HCT116 (cell line): ENCODE data around the gene IFITM10. TPM values are rescaled to one million over a fixed set of nuclear protein-coding genes. Genes with fewer than 3 reads are reported as not detected.

Experiments used
- ATAC-seq: fragments of 200-7000 bp; cut with Tn5 transposase; 2 replicates; pipeline ENCODE4 v1.9.1; 2020; ENCODE audit warnings: mild to moderate bottlenecking, moderate library complexity
- BruUV-seq: library from RNA; stranded (reverse); fragments of 400-500 nt; replicated peaks from 2 replicates; lab custom pipeline; 2021; lab: Mats Ljungman, UMichigan
- CTCF ChIA-PET: fragments of 300-600 bp; sonication (Branson Sonifier 250); formaldehyde crosslinking; loops from one replicate; lab custom pipeline; 2021; ENCODE audit warnings: antibody characterized with exemption; lab: Charles Lee
- POLR2A ChIA-PET: fragments of 300-600, 350-600 bp; sonication (Branson Sonifier 250); formaldehyde crosslinking; loops from one replicate; lab custom pipeline; 2021; ENCODE audit warnings: antibody characterized with exemption; lab: Charles Lee
- RAD21 ChIA-PET, 2 experiments: fragments of 300-600 bp; sonication (Branson Sonifier 250); formaldehyde crosslinking; loops; one replicate each; lab custom pipeline; 2023; ENCODE audit warnings: low total read pairs in 2 of 2; ENCODE audit not compliant: uncharacterized antibody in 2 of 2, unreplicated experiment in 2 of 2, low non-redundant PET in 1 of 2; lab: Charles Lee
- DNase-seq: peaks from one replicate; pipeline ENCODE4 v3.0.0-alpha.2; 2010; ENCODE audit warnings: low read depth, low spot score
- H2AFZ ChIP-seq: fragments of 200-600 bp; shearing (Covaris generic), sonication (generic); 2 replicates; pipeline ENCODE4 v1.6.1; 2017; ENCODE audit warnings: low read depth, mixed run types, mixed read lengths, antibody characterized with exemption, low read length; ENCODE audit not compliant: poor library complexity, severe bottlenecking
- H3K27ac ChIP-seq: 2 replicates; pipeline ENCODE4 v1.5.1; 2012; ENCODE audit warnings: low read depth, low read length
- H3K27me3 ChIP-seq: fragments of 200-600 bp; sonication (generic); 2 replicates; pipeline ENCODE4 v1.6.1; 2016; ENCODE audit warnings: mixed run types, low read length, mixed read lengths; ENCODE audit not compliant: insufficient read depth
- H3K36me3 ChIP-seq, 2 experiments: fragments of 200-500 bp in 1 of 2; fragments of 200-600 bp in 1 of 2; sonication (Bioruptor generic) in 1 of 2; sonication (generic) in 1 of 2; 2 replicates each; pipeline versions ENCODE4 v1.5.1 to v1.6.1; 2014 to 2016; ENCODE audit warnings: low read length in 2 of 2, inconsistent platforms in 1 of 2, mixed read lengths in 1 of 2, mixed run types in 1 of 2; ENCODE audit not compliant: insufficient read depth in 2 of 2, control insufficient read depth in 1 of 2
- H3K4me1 ChIP-seq, 2 experiments: fragments of 200-600 bp in 1 of 2; sonication (generic) in 1 of 2; 2 replicates each; pipeline versions ENCODE4 v1.5.1 to v1.6.1; 2012 to 2017; ENCODE audit warnings: low read length in 2 of 2, inconsistent platforms in 1 of 2, mild to moderate bottlenecking in 1 of 2, mixed read lengths in 1 of 2, mixed run types in 1 of 2, moderate library complexity in 1 of 2; ENCODE audit not compliant: insufficient read depth in 2 of 2, control insufficient read depth in 1 of 2
- H3K4me2 ChIP-seq: fragments of 200-600 bp; sonication (generic); 2 replicates; pipeline ENCODE4 v1.6.1; 2017; ENCODE audit warnings: mixed run types, low read length, mixed read lengths
- H3K4me3 ChIP-seq, 2 experiments: fragments of 200-600 bp in 1 of 2; sonication (generic) in 1 of 2; replicated peaks in 1 of 2; 2 replicates each; pipeline ENCODE4 v1.5.1; 2011 to 2016; ENCODE audit warnings: low read length in 2 of 2, control low read depth in 1 of 2, low read depth in 1 of 2, mild to moderate bottlenecking in 1 of 2, mixed read lengths in 1 of 2, mixed run types in 1 of 2
- H3K79me2 ChIP-seq: fragments of 200-600 bp; sonication (generic); 2 replicates; pipeline ENCODE4 v1.6.1; 2017; ENCODE audit warnings: mild to moderate bottlenecking, mixed run types, low read length, moderate library complexity, mixed read lengths; ENCODE audit not compliant: insufficient read depth
- H3K9ac ChIP-seq: fragments of 200-600 bp; sonication (generic); 2 replicates; pipeline ENCODE4 v1.6.1; 2016; ENCODE audit warnings: low read length, mixed read lengths
- H3K9me2 ChIP-seq: fragments of 200-600 bp; sonication (generic), shearing (Covaris generic); 2 replicates; pipeline ENCODE4 v1.6.1; 2017; ENCODE audit warnings: mixed run types, mild to moderate bottlenecking, moderate library complexity; ENCODE audit not compliant: insufficient read depth
- H3K9me3 ChIP-seq, 2 experiments: fragments of 200-500 bp in 1 of 2; fragments of 200-600 bp in 1 of 2; sonication (Bioruptor generic) in 1 of 2; sonication (generic) in 1 of 2; 2 replicates each; pipeline ENCODE4 v1.6.1; 2014 to 2017; ENCODE audit warnings: low read length in 2 of 2, mixed read lengths in 2 of 2, inconsistent platforms in 1 of 2, low read depth in 1 of 2, mild to moderate bottlenecking in 1 of 2, mixed run types in 1 of 2, moderate library complexity in 1 of 2; ENCODE audit not compliant: control insufficient read depth in 1 of 2, insufficient read depth in 1 of 2
- H4K20me1 ChIP-seq: fragments of 200-600 bp; sonication (generic), shearing (Covaris generic); 2 replicates; pipeline ENCODE4 v1.6.1; 2017; ENCODE audit warnings: mixed run types, mild to moderate bottlenecking, moderate library complexity; ENCODE audit not compliant: insufficient read depth
- CBX3 ChIP-seq: IDR thresholded peaks from 2 replicates; pipeline ENCODE4 v1.6.1; 2012; ENCODE audit warnings: low read depth
- CEBPB ChIP-seq: IDR thresholded peaks from 2 replicates; pipeline ENCODE4 v1.6.1; 2012; ENCODE audit warnings: low read depth
- EGR1 ChIP-seq: IDR thresholded peaks from 2 replicates; pipeline ENCODE4 v1.6.1; 2012; ENCODE audit warnings: low read depth
- ELF1 ChIP-seq: IDR thresholded peaks from 2 replicates; pipeline ENCODE4 v1.6.1; 2012; ENCODE audit warnings: low read depth, borderline replicate concordance
- EZH2phosphoT487 ChIP-seq: fragments of 200-600 bp; IDR thresholded peaks from 2 replicates; pipeline ENCODE4 v1.6.1; 2018; ENCODE audit warnings: antibody characterized with exemption, borderline replicate concordance
- RAD21 ChIP-seq: IDR thresholded peaks from 2 replicates; pipeline ENCODE4 v1.6.1; 2012; ENCODE audit warnings: low read depth, mild to moderate bottlenecking
- SP1 ChIP-seq: IDR thresholded peaks from 2 replicates; pipeline ENCODE4 v1.6.1; 2012; ENCODE audit warnings: low read depth
- SRF ChIP-seq: IDR thresholded peaks from 2 replicates; pipeline ENCODE4 v1.6.1; 2012; ENCODE audit warnings: low read depth
- TCF7L2 ChIP-seq: IDR thresholded peaks from 2 replicates; pipeline ENCODE4 v1.7.0; 2011; ENCODE audit warnings: borderline replicate concordance, inconsistent platforms; ENCODE audit not compliant: insufficient read depth, insufficient read length; ENCODE audit errors: extremely low read depth
- ZFX ChIP-seq: fragments of 450-650 bp; IDR thresholded peaks from 2 replicates; pipeline ENCODE4 v1.6.1; 2017
- ZNF274 ChIP-seq: fragments of 200-500 bp; sonication (Bioruptor generic); IDR thresholded peaks from 2 replicates; pipeline ENCODE4 v1.6.1; 2014; ENCODE audit warnings: mild to moderate bottlenecking, low read depth, low read length, inconsistent platforms
- intact Hi-C: fragments of 100-400 bp; cut with micrococcal nuclease; formaldehyde crosslinking; loops from 2 replicates; pipeline ENCODE4 v1.10.0; 2022
- total RNA-seq: library from RNA; stranded (reverse); gene quantifications from one replicate; pipeline ENCODE4 v1.2.1, GENCODE V29; 2021; ENCODE audit not compliant: unreplicated experiment
- TF ChIP-seq, protein P1 (sequence below): IDR thresholded peaks from 2 replicates; pipeline ENCODE4 v1.6.1; 2012
- TF ChIP-seq, protein P2 (sequence below): IDR thresholded peaks from 2 replicates; pipeline ENCODE4 v1.6.1; 2012
- TF ChIP-seq, protein P3 (sequence below), 3 experiments: fragments of 200-600 bp in 1 of 3; sonication (generic) in 1 of 3; IDR thresholded peaks in 2 of 3; conservative IDR thresholded peaks in 1 of 3; 2 replicates each; pipeline ENCODE4 v1.5.1; 2012 to 2017; ENCODE audit warnings: low read depth in 2 of 3, low read length in 2 of 3, antibody characterized with exemption in 1 of 3, borderline replicate concordance in 1 of 3, control low read depth in 1 of 3, mild to moderate bottlenecking in 1 of 3, mixed read lengths in 1 of 3, mixed run types in 1 of 3, moderate library complexity in 1 of 3; ENCODE audit not compliant: insufficient read depth in 1 of 3

Gene IFITM10
- total RNA-seq, 1 experiment from 2014 or later: 1.9 TPM

DNA sequence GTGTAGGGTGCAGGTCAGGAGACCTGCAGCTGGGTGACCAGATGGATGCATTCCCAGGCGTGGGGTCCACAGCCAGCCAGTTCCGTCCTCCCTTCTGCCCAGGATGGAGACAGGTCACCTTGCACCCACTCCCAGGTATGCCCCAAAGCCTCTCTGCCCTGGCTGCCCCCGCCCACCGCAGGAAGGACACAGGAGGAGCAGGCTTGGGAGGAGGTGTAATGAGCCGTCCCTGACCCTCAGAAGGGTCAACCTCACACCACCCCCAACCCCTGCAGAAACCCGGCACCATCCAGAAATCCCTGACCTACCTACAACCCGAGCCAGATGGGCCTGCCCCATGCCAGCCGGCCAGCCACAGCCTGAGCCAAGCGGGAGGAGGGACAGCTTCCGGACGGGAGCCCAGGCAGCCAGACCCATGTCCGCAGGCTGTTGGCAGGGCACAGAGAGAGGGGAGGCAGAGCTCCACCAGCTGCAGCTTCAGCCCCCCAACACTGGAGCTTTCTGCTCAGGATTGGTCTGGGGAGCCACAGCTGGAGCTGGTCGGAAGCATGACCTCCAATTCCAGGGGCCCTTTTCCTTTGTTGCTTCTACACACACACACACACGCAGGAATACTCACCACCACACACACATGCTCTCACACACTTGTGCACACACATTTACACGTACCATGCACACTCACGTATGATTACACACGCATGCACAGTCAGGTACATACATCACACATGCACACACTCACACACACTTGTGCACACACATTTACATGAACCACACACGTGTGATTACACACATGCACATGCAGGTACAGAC is 5.3 kb downstream of the IFITM10 start (continued):
- no peak for TF ChIP-seq ELF1
- no peak for TF ChIP-seq RAD21

DNA sequence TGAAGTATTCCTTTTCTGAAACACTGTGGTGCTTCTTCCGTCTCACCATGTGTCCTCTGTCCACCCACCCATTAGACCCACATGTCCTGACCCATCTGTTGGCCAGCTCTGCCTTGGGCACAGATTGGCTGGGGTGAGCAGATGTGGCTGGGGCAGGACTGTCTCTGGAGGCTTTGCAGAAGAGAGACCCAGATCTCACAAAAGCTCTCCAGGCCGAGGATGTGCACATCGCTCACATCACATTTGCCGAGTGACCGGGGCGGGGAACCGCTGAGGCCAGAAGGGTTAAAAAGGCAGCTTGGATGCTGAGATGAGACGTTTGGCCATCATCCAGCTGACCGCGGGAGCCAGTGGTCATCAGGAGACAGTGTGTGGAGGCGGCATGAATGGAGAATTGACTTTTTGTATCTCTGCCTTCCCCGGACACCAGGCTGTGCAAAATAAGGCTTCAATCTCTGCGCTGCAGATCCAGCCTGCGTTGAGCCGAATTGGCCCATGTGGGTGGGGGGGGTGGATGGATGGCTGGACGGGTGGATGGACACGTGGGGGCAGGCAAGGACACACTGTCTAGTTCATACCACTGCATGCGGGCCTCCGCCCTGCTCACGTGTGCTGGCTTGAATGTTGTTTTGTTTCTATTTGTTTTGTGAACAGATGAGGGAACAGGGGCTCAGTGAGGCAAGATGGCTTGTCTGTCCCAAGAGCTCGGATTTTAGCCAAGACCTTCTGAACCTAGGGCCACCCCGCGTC is 6.1 kb downstream of the IFITM10 start:
- no peaks in the 10 kb centered on the region for H3K9me2 ChIP-seq
- no peaks in the 10 kb centered on the region for H3K36me3 ChIP-seq
- ATAC-seq: no peak
- no TSS peak for BruUV-seq
- RAD21 ChIA-PET: no interaction called here
- no peak overlapping the region for H3K4me3 ChIP-seq
- H2AFZ ChIP-seq: no peak overlapping the region
- no peak for TF ChIP-seq TCF7L2
- TF ChIP-seq ZFX: no peak
- no peak for TF ChIP-seq ZNF274
- no peak for TF ChIP-seq ELF1
- no peak for TF ChIP-seq EZH2phosphoT487
- TF ChIP-seq CBX3: no peak
- no peak for TF ChIP-seq SP1
- TF ChIP-seq, protein P1, sequence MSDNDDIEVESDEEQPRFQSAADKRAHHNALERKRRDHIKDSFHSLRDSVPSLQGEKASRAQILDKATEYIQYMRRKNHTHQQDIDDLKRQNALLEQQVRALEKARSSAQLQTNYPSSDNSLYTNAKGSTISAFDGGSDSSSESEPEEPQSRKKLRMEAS: no peak
- no peak for TF ChIP-seq EGR1
- TF ChIP-seq, protein P2, sequence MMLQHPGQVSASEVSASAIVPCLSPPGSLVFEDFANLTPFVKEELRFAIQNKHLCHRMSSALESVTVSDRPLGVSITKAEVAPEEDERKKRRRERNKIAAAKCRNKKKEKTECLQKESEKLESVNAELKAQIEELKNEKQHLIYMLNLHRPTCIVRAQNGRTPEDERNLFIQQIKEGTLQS: no peak
- no peak for TF ChIP-seq SRF
- TF ChIP-seq CEBPB: no peak
- TF ChIP-seq, protein P3, sequence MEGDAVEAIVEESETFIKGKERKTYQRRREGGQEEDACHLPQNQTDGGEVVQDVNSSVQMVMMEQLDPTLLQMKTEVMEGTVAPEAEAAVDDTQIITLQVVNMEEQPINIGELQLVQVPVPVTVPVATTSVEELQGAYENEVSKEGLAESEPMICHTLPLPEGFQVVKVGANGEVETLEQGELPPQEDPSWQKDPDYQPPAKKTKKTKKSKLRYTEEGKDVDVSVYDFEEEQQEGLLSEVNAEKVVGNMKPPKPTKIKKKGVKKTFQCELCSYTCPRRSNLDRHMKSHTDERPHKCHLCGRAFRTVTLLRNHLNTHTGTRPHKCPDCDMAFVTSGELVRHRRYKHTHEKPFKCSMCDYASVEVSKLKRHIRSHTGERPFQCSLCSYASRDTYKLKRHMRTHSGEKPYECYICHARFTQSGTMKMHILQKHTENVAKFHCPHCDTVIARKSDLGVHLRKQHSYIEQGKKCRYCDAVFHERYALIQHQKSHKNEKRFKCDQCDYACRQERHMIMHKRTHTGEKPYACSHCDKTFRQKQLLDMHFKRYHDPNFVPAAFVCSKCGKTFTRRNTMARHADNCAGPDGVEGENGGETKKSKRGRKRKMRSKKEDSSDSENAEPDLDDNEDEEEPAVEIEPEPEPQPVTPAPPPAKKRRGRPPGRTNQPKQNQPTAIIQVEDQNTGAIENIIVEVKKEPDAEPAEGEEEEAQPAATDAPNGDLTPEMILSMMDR (IDR thresholded peaks at IDR 0.05 in 2 of 3, conservative IDR thresholded peaks at IDR 0.05 in 1 of 3; ENCODE audit: borderline replicate concordance in 1 of 3, insufficient read depth in 1 of 3, low read depth in 2 of 3, low read length in 2 of 3): no peak
- TF ChIP-seq, all 23 proteins: peak for 0
- Histone ChIP-seq H3K79me2 (no peaks in the 10 kb centered on the region), H3K9ac (no peak overlapping the region), H3K27me3 (peaks cover 12% of the 10 kb centered on the region; the same call in 1 of the 2 replicates), H3K9me3 (no peaks in the 10 kb centered on the region), H4K20me1 (no peaks in the 10 kb centered on the region), H3K4me2 (no peak overlapping the region), H3K4me1 (no peaks in the 10 kb centered on the region), H3K27ac (no peak overlapping the region)
- intact Hi-C loops: no loop called here
- ChIA-PET CTCF (no interaction called here), POLR2A (no interaction called here)
- DNase-seq: no peak
